MM.1S (cell line): ENCODE data around the gene ADH1C.

Experiments used
- DNase-seq: peaks from one replicate; pipeline ENCODE4 v3.0.0-alpha.2; 2015
- H2AFZ ChIP-seq: fragments of 300-600 bp; sonication (generic); 2 replicates; pipeline ENCODE4 v1.6.0; 2016; ENCODE audit warnings: antibody characterized with exemption, low read length
- H3F3A ChIP-seq: fragments of 300-600 bp; sonication (generic); 2 replicates; pipeline ENCODE4 v1.6.1; 2016; ENCODE audit warnings: mild to moderate bottlenecking, antibody characterized with exemption, low read length, moderate library complexity, mixed read lengths; ENCODE audit not compliant: insufficient read depth
- H3K27ac ChIP-seq: fragments of 300-600 bp; sonication (generic); 2 replicates; pipeline ENCODE4 v1.5.1; 2016; ENCODE audit warnings: mild to moderate bottlenecking, low read length
- H3K27me3 ChIP-seq: fragments of 300-600 bp; sonication (generic); replicated peaks from 2 replicates; pipeline ENCODE4 v1.6.0; 2016; ENCODE audit warnings: low read length; ENCODE audit not compliant: insufficient read depth
- H3K36me3 ChIP-seq: fragments of 300-600 bp; sonication (generic); replicated peaks from 2 replicates; pipeline ENCODE4 v1.6.1; 2016; ENCODE audit warnings: mild to moderate bottlenecking, low read length, mixed read lengths; ENCODE audit not compliant: insufficient read depth
- H3K4me1 ChIP-seq: fragments of 300-600 bp; sonication (generic); 2 replicates; pipeline ENCODE4 v1.6.1; 2016; ENCODE audit warnings: low read length, mixed read lengths
- H3K4me2 ChIP-seq: fragments of 300-600 bp; sonication (generic); 2 replicates; pipeline ENCODE4 v1.6.0; 2016; ENCODE audit warnings: low read depth, low read length
- H3K4me3 ChIP-seq: fragments of 300-600 bp; sonication (generic); 2 replicates; pipeline ENCODE4 v1.5.1; 2016; ENCODE audit warnings: low read length, mixed read lengths
- H3K79me2 ChIP-seq: fragments of 300-600 bp; sonication (generic); 2 replicates; pipeline ENCODE4 v1.6.1; 2016; ENCODE audit warnings: mixed run types, low read length, mixed read lengths
- H3K9ac ChIP-seq: fragments of 300-600 bp; sonication (generic); 2 replicates; pipeline ENCODE4 v1.6.1; 2016; ENCODE audit warnings: low read length, mixed read lengths
- H3K9me2 ChIP-seq: fragments of 300-600 bp; sonication (generic); replicated peaks from 2 replicates; pipeline ENCODE4 v1.6.1; 2016; ENCODE audit warnings: mild to moderate bottlenecking, low read length, mixed read lengths; ENCODE audit not compliant: insufficient read depth
- H3K9me3 ChIP-seq: fragments of 300-600 bp; sonication (generic); replicated peaks from 2 replicates; pipeline ENCODE4 v1.6.1; 2016; ENCODE audit warnings: mild to moderate bottlenecking, low read length, mixed read lengths; ENCODE audit not compliant: insufficient read depth
- H4K20me1 ChIP-seq: fragments of 300-600 bp; sonication (generic); 2 replicates; pipeline ENCODE4 v1.6.1; 2016; ENCODE audit warnings: mild to moderate bottlenecking, low read length, moderate library complexity, mixed read lengths; ENCODE audit not compliant: insufficient read depth
- CTCF ChIP-seq: fragments of 300-600 bp; sonication (generic); IDR thresholded peaks from 2 replicates; pipeline ENCODE4 v1.5.1; 2016; ENCODE audit warnings: antibody characterized with exemption, low read length, mixed read lengths
- EZH2 ChIP-seq: fragments of 300-600 bp; sonication (generic); optimal IDR thresholded peaks from 2 replicates; pipeline ENCODE3; 2017; ENCODE audit warnings: low read depth, mild to moderate bottlenecking, antibody characterized with exemption, low read length, mixed read lengths
- EZH2phosphoT487 ChIP-seq: fragments of 300-600 bp; sonication (generic); IDR thresholded peaks from 2 replicates; pipeline ENCODE4 v1.6.1; 2018; ENCODE audit warnings: antibody characterized with exemption, low read length

Gene ADH1C

GRCh38 chr4:99330648-99331047, 21.9 kb downstream of the ADH1C start:
- no peaks in the 10 kb centered on the region for H3K36me3 ChIP-seq
- no peaks in the 10 kb centered on the region for H4K20me1 ChIP-seq
- TF ChIP-seq EZH2, result no peak
- TF ChIP-seq EZH2phosphoT487, result no peak
- TF ChIP-seq CTCF, result no peak
- H2AFZ ChIP-seq, result no peak overlapping the region
- no peak overlapping the region for H3K4me3 ChIP-seq
- H3K9me2 ChIP-seq, result no peaks in the 10 kb centered on the region
- no peaks in the 10 kb centered on the region for H3K4me1 ChIP-seq
- no peak overlapping the region for H3K27ac ChIP-seq
- no peak for DNase-seq
- H3K79me2 ChIP-seq, result no peaks in the 10 kb centered on the region
- H3K27me3 ChIP-seq, result no peaks in the 10 kb centered on the region
- H3F3A ChIP-seq, result no peaks in the 10 kb centered on the region
- no peak overlapping the region for H3K9ac ChIP-seq
- no peaks in the 10 kb centered on the region for H3K9me3 ChIP-seq
- H3K4me2 ChIP-seq, result no peak overlapping the region

GRCh38 chr4:99329876-99330275, 22.7 kb downstream of the ADH1C start:
- Histone ChIP-seq H3K4me3 (no peak overlapping the region), H3F3A (no peaks in the 10 kb centered on the region), H3K79me2 (no peaks in the 10 kb centered on the region), H3K9me2 (no peaks in the 10 kb centered on the region), H3K4me2 (no peak overlapping the region), H3K9ac (no peak overlapping the region), H3K27me3 (no peaks in the 10 kb centered on the region), H3K36me3 (no peaks in the 10 kb centered on the region), H2AFZ (no peak overlapping the region), H4K20me1 (no peaks in the 10 kb centered on the region), H3K4me1 (no peaks in the 10 kb centered on the region), H3K9me3 (no peaks in the 10 kb centered on the region), H3K27ac (no peak overlapping the region)
- TF ChIP-seq EZH2, result no peak
- no peak for TF ChIP-seq CTCF
- no peak for TF ChIP-seq EZH2phosphoT487
- DNase-seq, result no peak

- Histone ChIP-seq H3K9ac (no peak overlapping the region), H3K9me3 (no peaks in the 10 kb centered on the region), H3K27me3 (no peaks in the 10 kb centered on the region), H2AFZ (no peak overlapping the region), H3K4me3 (no peak overlapping the region), H3K79me2 (no peaks in the 10 kb centered on the region), H3F3A (no peaks in the 10 kb centered on the region), H3K27ac (no peak overlapping the region), H3K9me2 (no peaks in the 10 kb centered on the region), H3K36me3 (no peaks in the 10 kb centered on the region), H3K4me2 (no peak overlapping the region), H3K4me1 (no peaks in the 10 kb centered on the region), H4K20me1 (no peaks in the 10 kb centered on the region)
- no peak for DNase-seq
- TF ChIP-seq EZH2 (no peak), CTCF (no peak), EZH2phosphoT487 (no peak)
These were observed 27.6 kb downstream of the ADH1C start for GRCh38 chr4:99324979-99325378.

- no peak overlapping the region for H3K4me2 ChIP-seq
- H3K27ac ChIP-seq, result no peak overlapping the region
These were observed 28.2 kb downstream of the ADH1C start for GRCh38 chr4:99324361-99324760.

More at GRCh38 chr4:99324361-99324760, 28.2 kb downstream of the ADH1C start:
- no peaks in the 10 kb centered on the region for H3K27me3 ChIP-seq
- H3K4me3 ChIP-seq, result no peak overlapping the region
- no peaks in the 10 kb centered on the region for H3K9me3 ChIP-seq
- H3K9ac ChIP-seq, result no peak overlapping the region
- H4K20me1 ChIP-seq, result no peaks in the 10 kb centered on the region
- no peaks in the 10 kb centered on the region for H3F3A ChIP-seq
- TF ChIP-seq EZH2phosphoT487, result no peak
- TF ChIP-seq CTCF, result no peak
- TF ChIP-seq EZH2, result no peak
- no peak overlapping the region for H2AFZ ChIP-seq
- H3K9me2 ChIP-seq, result no peaks in the 10 kb centered on the region
- no peaks in the 10 kb centered on the region for H3K4me1 ChIP-seq
- H3K36me3 ChIP-seq, result no peaks in the 10 kb centered on the region
- no peak for DNase-seq
- no peaks in the 10 kb centered on the region for H3K79me2 ChIP-seq
